ENCODE measurements around the gene OSBPL5.

The OSBPL5 gene

GRCh38 chr11:3163241-3163981 lies 1.7 kb downstream of the OSBPL5 start:
- no peak for DNase-seq (ENCODE audit: low read depth in 2 of 2)

GRCh38 chr11:3162410-3163240 lies 2.5 kb downstream of the OSBPL5 start:
- DNase-seq (ENCODE audit: low read depth in 2 of 2) = no peak

GRCh38 chr11:3161720-3162409 lies 3.2 kb downstream of the OSBPL5 start:
- DNase-seq (ENCODE audit: low read depth in 2 of 2) = no peak

GRCh38 chr11:3161309-3161708 lies 3.8 kb downstream of the OSBPL5 start:
- no peak for DNase-seq (ENCODE audit: low read depth in 2 of 2)

GRCh38 chr11:3160252-3161031 lies 4.7 kb downstream of the OSBPL5 start:
- DNase-seq (ENCODE audit: low read depth in 2 of 2) = no peak

GRCh38 chr11:3159296-3160190 lies 5.6 kb downstream of the OSBPL5 start:
- no peak for DNase-seq (ENCODE audit: low read depth in 2 of 2)

- no peak for DNase-seq (ENCODE audit: low read depth in 2 of 2)
These were observed 6.3 kb downstream of the OSBPL5 start for GRCh38 chr11:3158821-3159220.

GRCh38 chr11:3158131-3158591 lies 6.9 kb downstream of the OSBPL5 start:
- DNase-seq (ENCODE audit: low read depth in 2 of 2) = no peak

GRCh38 chr11:3157381-3158130 lies 7.6 kb downstream of the OSBPL5 start:
- no peak for DNase-seq (ENCODE audit: low read depth in 2 of 2)

GRCh38 chr11:3156661-3157311 lies 8.3 kb downstream of the OSBPL5 start:
- no peak for DNase-seq (ENCODE audit: low read depth in 2 of 2)

GRCh38 chr11:3156282-3156660 lies 8.8 kb downstream of the OSBPL5 start:
- DNase-seq (ENCODE audit: low read depth in 2 of 2) = no peak

GRCh38 chr11:3155691-3156258 lies 9.3 kb downstream of the OSBPL5 start:
- no peak for DNase-seq (ENCODE audit: low read depth in 2 of 2)

- DNase-seq (ENCODE audit: low read depth in 2 of 2) = no peak
These were observed 9.9 kb downstream of the OSBPL5 start for GRCh38 chr11:3155216-3155615.

GRCh38 chr11:3154001-3154599 lies 11.0 kb downstream of the OSBPL5 start:
- DNase-seq (ENCODE audit: low read depth in 2 of 2) = no peak

GRCh38 chr11:3153291-3153861 lies 11.7 kb downstream of the OSBPL5 start:
- no peak for DNase-seq (ENCODE audit: low read depth in 2 of 2)

GRCh38 chr11:3152471-3153110 lies 12.5 kb downstream of the OSBPL5 start:
- no peak for DNase-seq (ENCODE audit: low read depth in 2 of 2)

GRCh38 chr11:3150726-3151125 lies 14.4 kb downstream of the OSBPL5 start:
- no peak for DNase-seq (ENCODE audit: low read depth in 2 of 2)

- DNase-seq (ENCODE audit: low read depth in 2 of 2) = no peak
These were observed 15.3 kb downstream of the OSBPL5 start for GRCh38 chr11:3149852-3150188.
